ENCODE results near the gene UBE2S. TPM values are rescaled to one million over a fixed set of nuclear protein-coding genes. Genes with fewer than 3 reads are reported as not detected.
A peak's percentile ranks its signal among the peaks of the same experiment; 100 is the strongest.

Gene UBE2S
- total and polyA plus RNA-seq, 2 donors (not counting 1 experiment from before 2014, with no cell fraction given), result 20.6 to 72.7 TPM

DNA sequence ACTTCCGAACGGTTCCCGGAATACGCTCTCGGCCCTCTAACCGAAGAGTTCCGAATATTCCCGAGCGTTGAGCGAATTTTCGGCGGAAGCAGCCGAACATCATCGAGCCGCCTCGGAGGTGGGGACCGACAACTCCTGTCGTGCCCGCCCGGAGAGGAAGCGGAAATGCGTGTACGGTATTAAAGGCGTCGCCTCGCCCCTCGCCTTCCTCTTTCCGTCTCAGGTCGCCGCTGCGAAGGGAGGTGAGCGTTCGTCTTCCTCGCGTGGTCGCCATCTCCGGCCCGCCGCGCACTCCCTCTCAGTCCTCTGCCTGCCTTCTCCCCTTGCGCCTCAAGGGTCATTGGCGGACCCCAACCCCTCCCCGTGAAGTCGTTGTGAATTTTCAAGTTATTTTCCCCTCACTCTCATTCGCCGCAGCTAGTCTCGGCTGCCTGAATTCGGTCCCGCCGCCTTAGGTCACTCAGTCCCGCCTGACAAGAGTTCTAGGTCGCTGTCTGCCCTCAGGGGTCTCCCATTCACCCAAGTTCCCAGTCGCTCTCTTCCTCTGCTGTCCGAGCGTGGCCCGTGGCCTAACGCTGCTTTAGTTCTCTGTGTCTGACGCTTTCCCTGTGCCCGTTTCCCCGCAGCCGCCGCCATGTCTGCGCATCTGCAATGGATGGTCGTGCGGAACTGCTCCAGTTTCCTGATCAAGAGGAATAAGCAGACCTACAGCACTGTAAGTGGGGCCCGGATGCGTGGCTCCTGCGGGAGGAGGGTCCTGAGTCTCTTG is 21.7 kb downstream of the UBE2S start, which contains the start of gene RPL28:
RPL28 (plus strand) TSS at position 209 of the 769 bp plus-strand sequence; CDS start at position 635, 426 bp downstream.
- H3K79me2 ChIP-seq (ENCODE audit: control insufficient read depth, insufficient read depth, low read length), result peaks cover 46% of the 10 kb centered on the region
- peak within 1 kb of the TSS; percentile 96 for H3K9ac ChIP-seq (ENCODE audit: low read length)

More for the DNA sequence above, 21.7 kb downstream of the UBE2S start, which contains the start of gene RPL28:
- Histone ChIP-seq H2AFZ (ENCODE audit: insufficient read depth, low read depth, low read length, poor library complexity, severe bottlenecking) (peak within 1 kb of the TSS; percentile 88), H3K36me3 (replicated peaks in 1 of 2; ENCODE audit: control extremely low read depth in 1 of 2, control insufficient read depth in 1 of 2, extremely low read depth in 1 of 2, insufficient read depth in 2 of 2, low read length in 1 of 2) (peaks cover 3 to 41% of the 10 kb centered on the region in 2 experiments), H3K9me3 (ENCODE audit: control extremely low read depth in 1 of 3, control insufficient read depth in 2 of 3, insufficient read depth in 1 of 3, low read length in 2 of 3) (no peaks in the 10 kb centered on the region), H3K27me3 (replicated peaks in 1 of 4; ENCODE audit: control extremely low read depth in 1 of 4, control insufficient read depth in 3 of 4, insufficient read depth in 4 of 4, low read length in 3 of 4) (no peaks in the 10 kb centered on the region), H3K4me2 (replicated peaks; ENCODE audit: low read depth, low read length, poor library complexity, severe bottlenecking) (peak within 1 kb of the TSS; percentile 74), H3K4me3 (ENCODE audit: control extremely low read depth in 1 of 5, extremely low read depth in 1 of 5, insufficient read depth in 1 of 5, low read depth in 2 of 5, low read length in 4 of 5) (peak within 1 kb of the TSS; percentile 85 to 99 (median 97)), H3K27ac (ENCODE audit: low read length in 2 of 2) (peak within 1 kb of the TSS; percentile 96), H4K20me1 (ENCODE audit: control insufficient read depth, insufficient read depth, low read length, poor library complexity, severe bottlenecking) (peaks cover 56% of the 10 kb centered on the region), H3K4me1 (ENCODE audit: control insufficient read depth in 2 of 2, insufficient read depth in 2 of 2, low read length in 2 of 2) (peaks cover 40 to 57% of the 10 kb centered on the region in 2 donors)
- TF ChIP-seq EZH2 (IDR thresholded peaks at IDR 0.05; ENCODE audit: borderline replicate concordance, insufficient read depth, low read depth, low read length, poor library complexity, severe bottlenecking) (no peak), CTCF (IDR thresholded peaks at IDR 0.05) (no peak)
- intact Hi-C loops (cut with micrococcal nuclease), result loop anchor here (1.0 kb wide), 5 partner anchors 22 to 269 kb away; partner anchors contain the start of genes KMT5C, PPP1R12C and PPP6R1
- Mint-ChIP-seq H3K27ac (peak within 1 kb of the TSS; percentile 100), H3K4me3 (peak within 1 kb of the TSS; percentile 100), H3K9me3 (ENCODE audit: insufficient read depth) (no peaks in the 10 kb centered on the region), H3K27me3 (no peaks in the 10 kb centered on the region), H3K4me1 (peaks cover 68% of the 10 kb centered on the region)
- ATAC-seq (ENCODE audit: low read depth), result peak; percentile 81
- DNase-seq, result peak; percentile 99
- ChIA-PET CTCF (no interaction called here), POLR2A (interaction anchor here (1.1 to 1.3 kb wide), 2 partner anchors 21 to 132 kb away, joined by 3 to 7 read pairs; partner anchors contain the start of gene UBE2S)
- WGBS (ENCODE audit: insufficient coverage), result under 1% methylated on average over 68 of the region's 68 CpGs
